Measurements from ENCODE around the gene LGALS8. TPM values are rescaled to one million over a fixed set of nuclear protein-coding genes. Genes with fewer than 3 reads are reported as not detected.

The LGALS8 gene
- total RNA-seq, 6 donors from 2014 or later: 56.2 to 225 (median 75.2) TPM

DNA sequence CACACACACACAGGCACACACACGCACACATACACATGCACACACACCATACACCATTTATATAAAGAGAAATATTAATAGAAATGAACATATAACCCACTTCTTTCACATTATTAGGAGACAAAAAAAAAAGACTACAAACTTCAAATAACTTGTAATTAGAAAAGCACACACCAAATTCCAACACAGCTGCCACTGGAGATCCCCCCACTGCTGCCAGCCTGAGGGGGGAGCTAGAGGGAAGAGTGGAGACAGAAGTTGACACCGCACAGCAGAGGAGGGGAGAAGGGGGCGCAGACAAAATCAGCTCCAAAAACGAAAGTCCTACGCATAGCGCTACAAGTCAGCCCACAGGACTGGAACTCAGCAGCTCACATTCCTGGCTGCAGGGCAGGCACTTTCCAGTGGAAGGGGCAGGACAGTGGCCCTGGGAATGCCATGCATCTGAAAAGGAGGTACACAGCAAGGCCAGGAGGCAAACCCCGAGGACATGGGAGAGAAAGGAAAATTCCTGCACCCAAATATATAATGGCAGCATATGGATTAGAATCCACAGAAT, 36.5 kb downstream of the LGALS8 start:
- Histone ChIP-seq H3K4me1 (no peaks in the 10 kb centered on the region), H3K9me3 (no peaks in the 10 kb centered on the region), H3K27me3 (no peaks in the 10 kb centered on the region), H3K4me3 (no peak overlapping the region), H3K27ac (no peak overlapping the region), H3K36me3 (peaks cover 32 to 97% (median 61%) of the 10 kb centered on the region in 4 donors)
- ATAC-seq (ENCODE audit: low FRiP score in 2 of 2): no peak
- TF ChIP-seq, protein P1, sequence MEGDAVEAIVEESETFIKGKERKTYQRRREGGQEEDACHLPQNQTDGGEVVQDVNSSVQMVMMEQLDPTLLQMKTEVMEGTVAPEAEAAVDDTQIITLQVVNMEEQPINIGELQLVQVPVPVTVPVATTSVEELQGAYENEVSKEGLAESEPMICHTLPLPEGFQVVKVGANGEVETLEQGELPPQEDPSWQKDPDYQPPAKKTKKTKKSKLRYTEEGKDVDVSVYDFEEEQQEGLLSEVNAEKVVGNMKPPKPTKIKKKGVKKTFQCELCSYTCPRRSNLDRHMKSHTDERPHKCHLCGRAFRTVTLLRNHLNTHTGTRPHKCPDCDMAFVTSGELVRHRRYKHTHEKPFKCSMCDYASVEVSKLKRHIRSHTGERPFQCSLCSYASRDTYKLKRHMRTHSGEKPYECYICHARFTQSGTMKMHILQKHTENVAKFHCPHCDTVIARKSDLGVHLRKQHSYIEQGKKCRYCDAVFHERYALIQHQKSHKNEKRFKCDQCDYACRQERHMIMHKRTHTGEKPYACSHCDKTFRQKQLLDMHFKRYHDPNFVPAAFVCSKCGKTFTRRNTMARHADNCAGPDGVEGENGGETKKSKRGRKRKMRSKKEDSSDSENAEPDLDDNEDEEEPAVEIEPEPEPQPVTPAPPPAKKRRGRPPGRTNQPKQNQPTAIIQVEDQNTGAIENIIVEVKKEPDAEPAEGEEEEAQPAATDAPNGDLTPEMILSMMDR (IDR thresholded peaks at IDR 0.05): no peak
- TF ChIP-seq EP300 (IDR thresholded peaks at IDR 0.05) (no peak), POLR2A (IDR thresholded peaks at IDR 0.05) (no peak), POLR2AphosphoS5 (IDR thresholded peaks at IDR 0.05) (no peak)
- 86 to 95% methylated on average over 7 of the region's 7 CpGs for WGBS, 2 donors
- no peak for DNase-seq

DNA sequence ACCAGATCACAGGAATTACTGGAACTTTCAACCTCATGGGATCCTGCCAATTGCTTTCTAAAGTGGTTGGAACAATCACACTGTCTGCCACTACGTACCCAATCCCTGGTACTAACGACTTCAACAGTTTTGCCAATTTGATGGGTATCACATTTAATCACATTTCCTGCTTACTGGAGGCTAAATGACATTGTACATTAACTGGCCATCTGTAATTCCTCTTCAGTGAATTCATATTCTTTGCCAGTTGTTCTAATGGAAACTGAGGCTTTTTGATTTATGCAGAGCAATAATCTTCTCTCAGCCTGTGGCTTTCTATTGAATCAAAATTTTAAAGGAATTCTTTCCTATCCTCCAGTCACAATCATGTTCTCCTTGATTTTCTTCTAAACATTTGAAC, 38.2 kb downstream of the LGALS8 start:
- DNase-seq (no peak), ATAC-seq (ENCODE audit: low FRiP score in 2 of 2) (no peak)
- no peak overlapping the region for H3K27ac ChIP-seq
- H3K4me3 ChIP-seq: no peak overlapping the region
- H3K36me3 ChIP-seq: peaks cover 23 to 97% (median 61%) of the 10 kb centered on the region in 4 donors
- WGBS, 2 donors: 74 to 85% methylated on average over 2 of the region's 2 CpGs
- H3K9me3 ChIP-seq: no peaks in the 10 kb centered on the region
- TF ChIP-seq POLR2A (IDR thresholded peaks at IDR 0.05) (no peak), EP300 (IDR thresholded peaks at IDR 0.05) (no peak), POLR2AphosphoS5 (IDR thresholded peaks at IDR 0.05) (no peak)
- TF ChIP-seq, protein P1 (IDR thresholded peaks at IDR 0.05): no peak
- H3K4me1 ChIP-seq: no peaks in the 10 kb centered on the region
- no peaks in the 10 kb centered on the region for H3K27me3 ChIP-seq

DNA sequence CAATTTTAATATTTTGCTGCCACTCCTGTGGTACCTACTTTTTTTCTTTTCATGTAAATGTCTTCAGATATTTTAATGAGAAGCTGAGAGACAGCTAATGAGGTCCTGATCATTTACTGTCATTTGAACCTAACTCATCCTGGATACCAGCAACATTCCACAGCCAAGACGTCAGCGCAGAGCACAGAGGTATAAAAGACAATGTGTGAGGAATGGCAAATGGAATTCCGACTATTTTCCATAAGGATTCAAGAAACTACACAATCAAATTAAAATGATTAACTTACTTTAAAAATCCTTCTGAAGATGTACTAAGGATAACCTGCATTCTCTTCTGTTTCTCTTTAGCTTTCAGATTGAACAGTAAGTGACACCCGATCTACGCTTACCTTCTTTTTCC, 41.7 kb downstream of the LGALS8 start:
- H3K9me3 ChIP-seq: no peaks in the 10 kb centered on the region
- ATAC-seq (ENCODE audit: low FRiP score in 2 of 2) (no peak), DNase-seq (no peak)
- H3K27me3 ChIP-seq: no peaks in the 10 kb centered on the region
- no peaks in the 10 kb centered on the region for H3K4me1 ChIP-seq
- TF ChIP-seq POLR2AphosphoS5 (IDR thresholded peaks at IDR 0.05) (no peak), EP300 (IDR thresholded peaks at IDR 0.05) (no peak), POLR2A (IDR thresholded peaks at IDR 0.05) (no peak)
- TF ChIP-seq, protein P1 (IDR thresholded peaks at IDR 0.05): no peak
- WGBS, 2 donors: 95 to 96% methylated on average over 5 of the region's 5 CpGs
- no peak overlapping the region for H3K4me3 ChIP-seq
- H3K36me3 ChIP-seq: peaks cover 9 to 97% (median 61%) of the 10 kb centered on the region in 4 donors
- H3K27ac ChIP-seq: no peak overlapping the region

DNA sequence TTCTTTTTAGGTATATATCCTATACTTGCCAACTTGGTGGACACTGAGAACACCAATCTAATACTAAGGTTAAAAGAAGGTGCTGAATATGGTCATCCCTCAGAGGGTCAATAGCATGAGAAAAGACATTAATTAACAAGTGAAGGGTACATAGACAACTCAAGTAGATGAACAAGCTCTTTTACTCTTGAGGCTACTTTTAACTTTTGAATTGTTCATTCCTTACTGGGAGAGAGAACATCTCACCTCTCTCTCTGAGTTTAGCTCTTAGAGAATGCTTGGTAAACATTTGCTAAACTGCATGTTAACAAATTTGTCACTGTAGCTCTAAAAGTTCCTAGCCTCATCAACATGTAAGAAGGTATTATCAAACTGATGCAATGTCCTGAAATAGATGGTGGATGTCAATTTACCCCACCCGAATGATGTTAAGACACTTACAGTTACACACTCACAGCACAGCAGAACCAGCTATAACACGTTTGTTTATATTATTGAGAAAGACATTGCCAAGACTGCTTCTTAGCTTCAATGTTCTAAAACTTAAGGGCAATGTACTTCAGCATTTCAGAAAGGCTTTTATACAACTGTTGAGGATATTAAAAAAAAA, 44.6 kb downstream of the LGALS8 start:
- no peaks in the 10 kb centered on the region for H3K27me3 ChIP-seq
- no peak for ATAC-seq (ENCODE audit: low FRiP score in 2 of 2)
- H3K4me1 ChIP-seq: no peaks in the 10 kb centered on the region
- no peak overlapping the region for H3K4me3 ChIP-seq
- no peak for DNase-seq
- TF ChIP-seq, protein P1 (IDR thresholded peaks at IDR 0.05): no peak
- TF ChIP-seq POLR2AphosphoS5 (IDR thresholded peaks at IDR 0.05) (no peak), POLR2A (IDR thresholded peaks at IDR 0.05) (no peak), EP300 (IDR thresholded peaks at IDR 0.05) (no peak)
- H3K9me3 ChIP-seq: no peaks in the 10 kb centered on the region
- 77 to 80% methylated on average over 2 of the region's 2 CpGs for WGBS, 2 donors
- peaks cover 13 to 100% (median 76%) of the 10 kb centered on the region in 4 donors for H3K36me3 ChIP-seq
- H3K27ac ChIP-seq: no peak overlapping the region

DNA sequence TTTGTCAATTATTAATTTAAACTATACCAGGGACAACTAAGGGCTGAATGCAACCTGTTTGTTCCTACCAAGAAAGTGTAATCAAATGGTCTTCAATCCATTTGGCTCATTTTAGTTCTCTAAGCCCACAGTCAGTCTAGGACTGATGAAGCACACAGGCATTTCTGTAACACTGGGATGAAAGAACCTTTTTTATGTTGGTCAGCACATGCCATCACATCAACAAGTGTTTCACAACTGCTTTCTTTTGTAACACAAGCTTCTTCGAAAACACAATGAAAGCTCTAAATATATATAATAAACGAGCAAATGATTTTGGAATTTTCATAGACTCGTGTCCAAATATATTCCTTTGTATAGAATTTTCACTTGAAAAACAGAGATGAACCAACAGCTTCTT, 51.7 kb downstream of the LGALS8 start:
- H3K27ac ChIP-seq: no peak overlapping the region
- 88 to 91% methylated on average over 3 of the region's 3 CpGs for WGBS, 2 donors
- H3K36me3 ChIP-seq: peaks cover 21 to 91% (median 52%) of the 10 kb centered on the region in 4 donors

More for the DNA sequence above, 51.7 kb downstream of the LGALS8 start:
- Histone ChIP-seq H3K27me3 (no peaks in the 10 kb centered on the region), H3K4me1 (no peaks in the 10 kb centered on the region), H3K9me3 (no peaks in the 10 kb centered on the region), H3K4me3 (no peak overlapping the region)
- TF ChIP-seq POLR2A (IDR thresholded peaks at IDR 0.05): no peak
- TF ChIP-seq, protein P1 (IDR thresholded peaks at IDR 0.05): no peak
- no peak for TF ChIP-seq EP300 (IDR thresholded peaks at IDR 0.05)
- TF ChIP-seq POLR2AphosphoS5 (IDR thresholded peaks at IDR 0.05): no peak
- ATAC-seq (ENCODE audit: low FRiP score in 2 of 2): no peak
- DNase-seq: no peak
